Esophagus muscularis mucosa (tissue), 4 donors: ENCODE data around the gene ITSN2. TPM values are rescaled to one million over a fixed set of nuclear protein-coding genes. Genes with fewer than 3 reads are reported as not detected.
A peak's percentile ranks its signal among the peaks of the same experiment; 100 is the strongest.

Experiments used
- DNase-seq: peaks from one replicate; pipeline ENCODE4 v3.0.0-alpha.2; 2017; ENCODE audit errors: extremely low spot score
- H3K27ac ChIP-seq, 4 donors: fragments of 200-600 bp; sonication (generic); replicated peaks in 1 of 4; 1 replicate in 3 of 4; 2 replicates in 1 of 4; pipeline ENCODE4 v1.5.1; 2016 to 2019; ENCODE audit warnings: mild to moderate bottlenecking in 1 of 4
- H3K27me3 ChIP-seq, 4 donors: fragments of 200-600 bp; sonication (generic); one replicate each; pipeline versions ENCODE4 v1.5.1 to v1.6.0; 2016 to 2019
- H3K36me3 ChIP-seq, 4 donors: fragments of 200-600 bp; sonication (generic); one replicate each; pipeline ENCODE4 v1.5.1; 2016 to 2019
- H3K4me1 ChIP-seq, 4 donors: fragments of 200-600 bp; sonication (generic); one replicate each; pipeline ENCODE4 v1.5.1; 2016 to 2019
- H3K4me3 ChIP-seq, 4 donors: fragments of 200-600 bp; sonication (generic); 1 replicate in 2 of 4; 2 replicates in 2 of 4; pipeline ENCODE4 v1.5.1; 2016 to 2019; ENCODE audit warnings: mild to moderate bottlenecking in 4 of 4, moderate library complexity in 1 of 4
- H3K9me3 ChIP-seq, 4 donors: fragments of 200-600 bp; sonication (generic); 1 replicate in 3 of 4; 2 replicates in 1 of 4; pipeline ENCODE4 v1.5.1; 2016 to 2019
- EP300 ChIP-seq: sonication (generic); formaldehyde crosslinking; IDR thresholded peaks from one replicate; pipeline ENCODE4 v1.6.1; 2017; ENCODE audit warnings: antibody characterized with exemption
- POLR2A ChIP-seq: fragments of 450-650 bp; IDR thresholded peaks from one replicate; pipeline ENCODE4 v1.6.1; 2017; ENCODE audit warnings: antibody characterized with exemption, moderate library complexity, mild to moderate bottlenecking, low read depth
- POLR2AphosphoS5 ChIP-seq, 2 donors: sonication (generic); formaldehyde crosslinking; IDR thresholded peaks; one replicate each; pipeline ENCODE4 v1.6.1; 2017; ENCODE audit warnings: antibody characterized with exemption in 2 of 2
- WGBS: methylation state at CpG from one replicate; pipeline ENCODE4 v1.1.5; 2018; 5-methylcytosine and 5-hydroxymethylcytosine counted together
- intact Hi-C: fragments of 100-400 bp; cut with DNase I; formaldehyde crosslinking; loops from one replicate; pipeline ENCODE4 v1.15.1; 2023
- total RNA-seq, 4 donors: library from RNA; depleted of rRNA; stranded (reverse); fragments of >200 nt; gene quantifications; one replicate each; pipeline versions ENCODE4 v1.1.0 to v1.2.1, GENCODE V29; 2016
- TF ChIP-seq, protein P1 (sequence below), 3 experiments: fragments of 200-600 bp in 2 of 3; fragments of 450-650 bp in 1 of 3; sonication (generic) in 2 of 3; IDR thresholded peaks; one replicate each; pipeline ENCODE4 v1.5.1; 2017 to 2019; ENCODE audit warnings: antibody characterized with exemption in 3 of 3, mild to moderate bottlenecking in 2 of 3, moderate library complexity in 1 of 3

Gene ITSN2
- total RNA-seq, 4 donors from 2014 or later, result 47.0 to 60.2 (median 53.6) TPM

DNA sequence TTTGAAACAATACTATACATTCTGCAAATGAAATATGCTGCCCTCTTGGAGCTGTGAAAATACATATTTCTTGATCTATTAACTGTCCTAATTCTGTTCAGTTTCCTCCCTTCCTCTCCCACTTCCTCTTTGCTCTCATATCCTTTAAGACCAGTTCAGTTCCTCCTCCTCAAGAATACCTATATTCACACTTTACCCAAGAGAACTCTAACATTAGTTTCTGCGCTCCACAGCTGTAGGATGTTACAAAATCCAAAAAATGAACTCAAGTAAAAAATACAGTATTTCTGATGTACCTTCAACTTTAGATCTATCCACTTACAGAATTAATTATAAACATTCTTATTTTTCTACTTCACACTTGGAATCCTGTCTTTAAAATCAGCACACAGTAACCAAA lies 5.4 kb downstream of the ITSN2 start:
- peaks cover 50 to 69% (median 63%) of the 10 kb centered on the region in 4 donors for H3K4me1 ChIP-seq

GRCh38 chr2:24354395-24354794 lies 5.9 kb downstream of the ITSN2 start:
- no peaks in the 10 kb centered on the region for H3K36me3 ChIP-seq
- 84% methylated on average over 3 of the region's 3 CpGs for WGBS
- H3K9me3 ChIP-seq, result no peaks in the 10 kb centered on the region
- H3K4me3 ChIP-seq, result no peak overlapping the region
- no peak for DNase-seq
- H3K4me1 ChIP-seq, result peaks cover 50 to 73% (median 69%) of the 10 kb centered on the region in 4 donors
- TF ChIP-seq, protein P1, sequence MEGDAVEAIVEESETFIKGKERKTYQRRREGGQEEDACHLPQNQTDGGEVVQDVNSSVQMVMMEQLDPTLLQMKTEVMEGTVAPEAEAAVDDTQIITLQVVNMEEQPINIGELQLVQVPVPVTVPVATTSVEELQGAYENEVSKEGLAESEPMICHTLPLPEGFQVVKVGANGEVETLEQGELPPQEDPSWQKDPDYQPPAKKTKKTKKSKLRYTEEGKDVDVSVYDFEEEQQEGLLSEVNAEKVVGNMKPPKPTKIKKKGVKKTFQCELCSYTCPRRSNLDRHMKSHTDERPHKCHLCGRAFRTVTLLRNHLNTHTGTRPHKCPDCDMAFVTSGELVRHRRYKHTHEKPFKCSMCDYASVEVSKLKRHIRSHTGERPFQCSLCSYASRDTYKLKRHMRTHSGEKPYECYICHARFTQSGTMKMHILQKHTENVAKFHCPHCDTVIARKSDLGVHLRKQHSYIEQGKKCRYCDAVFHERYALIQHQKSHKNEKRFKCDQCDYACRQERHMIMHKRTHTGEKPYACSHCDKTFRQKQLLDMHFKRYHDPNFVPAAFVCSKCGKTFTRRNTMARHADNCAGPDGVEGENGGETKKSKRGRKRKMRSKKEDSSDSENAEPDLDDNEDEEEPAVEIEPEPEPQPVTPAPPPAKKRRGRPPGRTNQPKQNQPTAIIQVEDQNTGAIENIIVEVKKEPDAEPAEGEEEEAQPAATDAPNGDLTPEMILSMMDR (IDR thresholded peaks at IDR 0.05), result no peak
- TF ChIP-seq EP300 (no peak), POLR2AphosphoS5 (IDR thresholded peaks at IDR 0.05) (no peak), POLR2A (no peak)
- intact Hi-C loops, result no loop called here
- H3K27me3 ChIP-seq, result no peaks in the 10 kb centered on the region
- peak overlapping the region in 1 of 4 donors; percentile 13 for H3K27ac ChIP-seq

More for the DNA sequence above, 5.4 kb downstream of the ITSN2 start:
- WGBS, result 80% methylated on average over 1 of the region's 1 CpG
- intact Hi-C loops, result no loop called here
- Histone ChIP-seq H3K36me3 (no peaks in the 10 kb centered on the region), H3K27me3 (no peaks in the 10 kb centered on the region), H3K4me3 (no peak overlapping the region), H3K9me3 (no peaks in the 10 kb centered on the region), H3K27ac (no peak overlapping the region)
- no peak for DNase-seq
- no peak for TF ChIP-seq POLR2AphosphoS5 (IDR thresholded peaks at IDR 0.05)
- no peak for TF ChIP-seq POLR2A
- no peak for TF ChIP-seq EP300
- TF ChIP-seq, protein P1 (IDR thresholded peaks at IDR 0.05), result no peak

GRCh38 chr2:24353973-24354372 lies 6.4 kb downstream of the ITSN2 start:
- no peak for TF ChIP-seq POLR2A
- intact Hi-C loops, result no loop called here

DNA sequence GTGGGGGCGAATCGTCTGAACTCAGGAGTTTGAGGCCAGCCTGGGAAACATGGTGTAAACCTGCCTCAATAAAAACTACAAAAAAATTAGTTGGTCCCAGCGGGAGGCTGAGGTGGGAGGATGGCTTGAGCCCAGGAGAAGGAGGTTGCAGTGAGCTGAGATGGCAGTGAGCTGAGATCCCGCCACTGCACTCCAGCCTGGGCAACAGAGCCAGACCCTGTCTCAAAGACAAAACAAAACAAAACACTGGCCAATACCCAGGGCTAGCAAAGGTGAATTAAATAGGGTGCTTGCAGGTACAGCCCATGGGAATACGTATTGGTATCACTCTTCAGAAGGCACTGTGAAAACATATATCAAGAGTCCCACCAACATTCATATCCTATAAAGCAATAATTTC lies 7.0 kb downstream of the ITSN2 start:
- Histone ChIP-seq H3K27ac (no peak overlapping the region), H3K9me3 (no peaks in the 10 kb centered on the region), H3K4me1 (peaks cover 41 to 70% (median 62%) of the 10 kb centered on the region in 4 donors), H3K4me3 (no peak overlapping the region), H3K36me3 (no peaks in the 10 kb centered on the region), H3K27me3 (no peaks in the 10 kb centered on the region)
- 91% methylated on average over 5 of the region's 5 CpGs for WGBS
- intact Hi-C loops, result no loop called here
- no peak for DNase-seq
- no peak for TF ChIP-seq EP300
- TF ChIP-seq POLR2AphosphoS5 (IDR thresholded peaks at IDR 0.05), result no peak
- no peak for TF ChIP-seq POLR2A
- TF ChIP-seq, protein P1 (IDR thresholded peaks at IDR 0.05), result no peak

More at GRCh38 chr2:24353973-24354372, 6.4 kb downstream of the ITSN2 start:
- H3K36me3 ChIP-seq, result no peaks in the 10 kb centered on the region
- peaks cover 47 to 70% (median 65%) of the 10 kb centered on the region in 4 donors for H3K4me1 ChIP-seq
- no peak for DNase-seq
- no peaks in the 10 kb centered on the region for H3K27me3 ChIP-seq
- no peak overlapping the region for H3K4me3 ChIP-seq
- WGBS, result 94% methylated on average over 1 of the region's 1 CpG
- peak overlapping the region in 1 of 4 donors; percentile 13 for H3K27ac ChIP-seq
- no peaks in the 10 kb centered on the region for H3K9me3 ChIP-seq

- Histone ChIP-seq H3K4me1 (peaks cover 41 to 64% (median 56%) of the 10 kb centered on the region in 4 donors), H3K9me3 (no peaks in the 10 kb centered on the region), H3K27ac (no peak overlapping the region), H3K27me3 (no peaks in the 10 kb centered on the region), H3K4me3 (no peak overlapping the region), H3K36me3 (no peaks in the 10 kb centered on the region)
- intact Hi-C loops, result no loop called here
- no peak for DNase-seq
- no peak for TF ChIP-seq POLR2AphosphoS5 (IDR thresholded peaks at IDR 0.05)
- TF ChIP-seq, protein P1 (IDR thresholded peaks at IDR 0.05), result no peak
- no peak for TF ChIP-seq EP300
- no peak for TF ChIP-seq POLR2A
These were observed 7.7 kb downstream of the ITSN2 start for GRCh38 chr2:24352664-24353063.
